ENCODE results near the gene IL17RC.

Gene IL17RC

DNA sequence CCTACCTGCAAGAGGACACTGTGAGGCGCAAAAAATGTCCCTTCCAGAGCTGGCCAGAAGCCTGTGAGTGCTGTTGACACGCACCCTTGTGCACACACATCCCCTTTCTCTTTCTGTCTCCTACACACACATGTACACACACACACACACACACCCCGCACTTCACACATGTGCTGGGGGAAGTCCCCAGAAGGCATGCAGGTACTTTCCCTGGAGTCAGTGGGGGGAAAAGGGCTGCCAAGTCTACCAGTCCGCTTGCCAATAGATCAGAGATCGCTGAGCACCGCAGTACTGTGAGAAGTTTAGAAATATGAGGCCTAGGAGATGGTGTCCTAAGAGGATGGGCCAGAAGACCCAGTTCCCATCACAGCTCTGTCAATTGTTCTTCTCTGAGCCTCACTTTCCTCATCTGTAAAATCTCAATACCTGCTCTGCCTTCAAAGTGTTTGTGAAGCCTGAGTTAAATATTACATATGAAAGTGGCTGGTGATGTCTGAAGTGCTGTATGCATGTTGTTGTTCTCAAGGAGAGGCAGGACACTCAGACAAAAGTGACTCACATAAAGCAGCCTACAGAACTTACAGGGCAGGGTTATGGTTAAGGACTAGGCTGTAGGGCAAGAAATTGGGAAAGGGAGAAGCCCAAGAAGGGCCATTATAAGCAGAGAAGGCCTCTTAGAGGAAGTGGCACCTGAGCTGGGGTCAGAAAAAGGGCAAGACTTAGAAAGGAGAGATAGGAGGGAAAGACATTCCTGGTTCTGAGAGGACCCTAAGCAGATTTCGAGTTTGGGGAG lies 7.5 kb upstream of the IL17RC start:
- CTCF ChIA-PET = no interaction called here
- no peak for DNase-seq (ENCODE audit: low spot score)
- no peak for TF ChIP-seq CTCF (conservative IDR thresholded peaks at IDR 0.05; ENCODE audit: low read depth)
- POLR2A ChIA-PET (ENCODE audit: low non-redundant PET) = no interaction called here
- H3K27ac ChIP-seq = no peak overlapping the region

DNA sequence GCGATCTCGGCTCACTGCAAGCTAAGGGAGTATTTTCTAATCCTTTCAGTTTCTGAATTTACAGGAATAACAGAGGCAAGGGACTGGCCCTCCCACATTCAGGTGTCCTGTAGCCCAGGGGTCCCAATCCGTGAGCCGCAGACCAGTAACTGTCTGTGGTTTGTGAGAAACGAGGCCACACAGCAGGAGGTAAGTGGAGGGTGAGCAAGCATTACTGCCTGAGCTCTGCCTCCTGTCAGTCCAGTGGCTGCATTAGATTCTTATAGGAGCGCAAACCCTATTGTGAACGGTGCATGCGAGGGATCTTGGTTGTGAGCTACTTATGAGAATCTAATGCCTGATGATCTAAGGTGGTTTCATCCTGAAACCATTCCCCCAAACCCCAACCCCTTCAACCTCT lies 5.0 kb upstream of the IL17RC start:
- DNase-seq (ENCODE audit: low spot score) = no peak
- POLR2A ChIA-PET (ENCODE audit: low non-redundant PET) = no interaction called here
- no peak overlapping the region for H3K27ac ChIP-seq
- CTCF ChIA-PET = interaction anchor here (0.7 kb wide), 1 partner anchor 20 kb away, joined by 3 read pairs; no protein-coding TSS in a partner anchor
- TF ChIP-seq CTCF (conservative IDR thresholded peaks at IDR 0.05; ENCODE audit: low read depth) = no peak

- no peak for DNase-seq (ENCODE audit: low spot score)
- no peak overlapping the region for H3K27ac ChIP-seq
- no peak for TF ChIP-seq CTCF (conservative IDR thresholded peaks at IDR 0.05; ENCODE audit: low read depth)
- CTCF ChIA-PET = interaction anchor here (0.9 kb wide), 1 partner anchor 10 kb away, joined by 3 read pairs; the partner anchor contains the start of gene IL17RE
- POLR2A ChIA-PET (ENCODE audit: low non-redundant PET) = no interaction called here
Measured at GRCh38 chr3:9912294-9912935, 4.5 kb upstream of the IL17RC start.

GRCh38 chr3:9913601-9914000 lies 3.3 kb upstream of the IL17RC start:
- H3K27ac ChIP-seq = peak overlapping the region; percentile 91
- CTCF ChIA-PET = interaction anchor here (0.8 to 1.1 kb wide), 3 partner anchors 19 to 65 kb away, joined by 3 to 5 read pairs (median 3); no protein-coding TSS in a partner anchor
- no peak for DNase-seq (ENCODE audit: low spot score)
- TF ChIP-seq CTCF (conservative IDR thresholded peaks at IDR 0.05; ENCODE audit: low read depth) = no peak
- POLR2A ChIA-PET (ENCODE audit: low non-redundant PET) = no interaction called here

DNA sequence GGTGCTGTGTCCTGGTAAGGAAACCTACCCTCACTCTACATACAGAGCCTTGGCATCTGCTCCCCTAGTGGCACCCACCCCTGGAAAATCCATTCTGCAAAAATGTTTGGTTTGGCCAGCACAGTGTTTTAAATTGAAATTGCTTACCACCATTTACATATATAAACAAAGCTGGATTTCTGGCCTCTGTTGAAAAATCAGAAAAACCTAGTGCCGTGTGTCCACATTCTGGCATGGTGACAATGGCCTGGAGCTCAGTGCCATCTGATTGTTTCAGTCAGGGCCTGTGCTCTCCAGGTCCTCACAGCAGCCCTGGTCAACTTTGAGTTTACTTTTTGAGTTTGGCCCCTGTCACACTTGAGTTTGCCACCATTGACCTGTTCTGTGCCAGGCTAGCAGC lies 2.9 kb upstream of the IL17RC start:
- H3K27ac ChIP-seq = peak overlapping the region; percentile 91
- no peak for TF ChIP-seq CTCF (conservative IDR thresholded peaks at IDR 0.05; ENCODE audit: low read depth)
- ChIA-PET POLR2A (ENCODE audit: low non-redundant PET) (no interaction called here), CTCF (interaction anchor here (0.8 to 1.1 kb wide), 3 partner anchors 19 to 65 kb away, joined by 3 to 5 read pairs (median 3); no protein-coding TSS in a partner anchor)
- no peak for DNase-seq (ENCODE audit: low spot score)

GRCh38 chr3:9914559-9915253 lies 2.2 kb upstream of the IL17RC start:
- ChIA-PET POLR2A (ENCODE audit: low non-redundant PET) (no interaction called here), CTCF (interaction anchor here (1.1 kb wide), 1 partner anchor 18 kb away, joined by 5 read pairs; no protein-coding TSS in a partner anchor)
- no peak for TF ChIP-seq CTCF (conservative IDR thresholded peaks at IDR 0.05; ENCODE audit: low read depth)
- H3K27ac ChIP-seq = peak overlapping the region; percentile 91
- no peak for DNase-seq (ENCODE audit: low spot score)
